IPS-11a (cell line): ENCODE results near the gene SET.
"Not testable (repeated sequence)": the region's sequence is repeated elsewhere in the genome, so short reads cannot be mapped to it uniquely, and the experiment has no call there.

Experiments used
- H3K4me3 ChIP-seq: one replicate; pipeline ENCODE4 v1.5.1; 2013; ENCODE audit warnings: low read depth, low read length, control low read depth

Gene SET

GRCh38 chr9:128685636-128686489 is 3.2 kb upstream of the SET start:
- H3K4me3 ChIP-seq, result peak overlapping the region; percentile 97

- H3K4me3 ChIP-seq, result no peak overlapping the region
Measured at GRCh38 chr9:128687453-128687852, 1.6 kb upstream of the SET start.

- H3K4me3 ChIP-seq, result peak overlapping the region; percentile 43
Measured at GRCh38 chr9:128689293-128689774, 312 bp downstream of the SET start.

GRCh38 chr9:128689820-128690683 is 1.0 kb downstream of the SET start:
- H3K4me3 ChIP-seq, result peak overlapping the region; percentile 76

- H3K4me3 ChIP-seq, result peak overlapping the region; percentile 76
Measured at GRCh38 chr9:128690684-128691034, 1.6 kb downstream of the SET start.

- not testable (repeated sequence) for H3K4me3 ChIP-seq
Measured at GRCh38 chr9:128693738-128694137, 4.7 kb downstream of the SET start.

- no peak overlapping the region for H3K4me3 ChIP-seq
Measured at GRCh38 chr9:128694344-128694743, 5.3 kb downstream of the SET start.

- no peak overlapping the region for H3K4me3 ChIP-seq
Measured at GRCh38 chr9:128696923-128697707, 8.1 kb downstream of the SET start.

- not testable (repeated sequence) for H3K4me3 ChIP-seq
Measured at GRCh38 chr9:128699096-128699795, 10.2 kb downstream of the SET start.

GRCh38 chr9:128701227-128701854 is 12.3 kb downstream of the SET start:
- no peak overlapping the region for H3K4me3 ChIP-seq

GRCh38 chr9:128702445-128702948 is 13.5 kb downstream of the SET start, which contains the start of gene PKN3:
Gene PKN3, plus strand, starts transcription at chr9:128702503. Its CDS starts 413 bp downstream, at chr9:128702916.
- H3K4me3 ChIP-seq, result peak within 1 kb of the TSS; percentile 55

- peak overlapping the region; percentile 55 for H3K4me3 ChIP-seq
Measured at GRCh38 chr9:128702949-128703615, 14.1 kb downstream of the SET start.

- peak overlapping the region; percentile 55 for H3K4me3 ChIP-seq
Measured at GRCh38 chr9:128703616-128704355, 14.8 kb downstream of the SET start.

GRCh38 chr9:128704356-128704670 is 15.3 kb downstream of the SET start:
- H3K4me3 ChIP-seq, result no peak overlapping the region

GRCh38 chr9:128705051-128705965 is 16.3 kb downstream of the SET start:
- no peak overlapping the region for H3K4me3 ChIP-seq

- no peak overlapping the region for H3K4me3 ChIP-seq
Measured at GRCh38 chr9:128706045-128706444, 17.0 kb downstream of the SET start.

GRCh38 chr9:128706671-128707381 is 17.8 kb downstream of the SET start:
- H3K4me3 ChIP-seq, result no peak overlapping the region
